Suppressor macrophage treated with lipopolysaccharide for 4 hours (primary cell): Measurements from ENCODE around the gene DLG4.

Experiments
- DNase-seq: peaks from one replicate; pipeline ENCODE4 v3.0.0-alpha.2; 2020

Gene DLG4

DNA sequence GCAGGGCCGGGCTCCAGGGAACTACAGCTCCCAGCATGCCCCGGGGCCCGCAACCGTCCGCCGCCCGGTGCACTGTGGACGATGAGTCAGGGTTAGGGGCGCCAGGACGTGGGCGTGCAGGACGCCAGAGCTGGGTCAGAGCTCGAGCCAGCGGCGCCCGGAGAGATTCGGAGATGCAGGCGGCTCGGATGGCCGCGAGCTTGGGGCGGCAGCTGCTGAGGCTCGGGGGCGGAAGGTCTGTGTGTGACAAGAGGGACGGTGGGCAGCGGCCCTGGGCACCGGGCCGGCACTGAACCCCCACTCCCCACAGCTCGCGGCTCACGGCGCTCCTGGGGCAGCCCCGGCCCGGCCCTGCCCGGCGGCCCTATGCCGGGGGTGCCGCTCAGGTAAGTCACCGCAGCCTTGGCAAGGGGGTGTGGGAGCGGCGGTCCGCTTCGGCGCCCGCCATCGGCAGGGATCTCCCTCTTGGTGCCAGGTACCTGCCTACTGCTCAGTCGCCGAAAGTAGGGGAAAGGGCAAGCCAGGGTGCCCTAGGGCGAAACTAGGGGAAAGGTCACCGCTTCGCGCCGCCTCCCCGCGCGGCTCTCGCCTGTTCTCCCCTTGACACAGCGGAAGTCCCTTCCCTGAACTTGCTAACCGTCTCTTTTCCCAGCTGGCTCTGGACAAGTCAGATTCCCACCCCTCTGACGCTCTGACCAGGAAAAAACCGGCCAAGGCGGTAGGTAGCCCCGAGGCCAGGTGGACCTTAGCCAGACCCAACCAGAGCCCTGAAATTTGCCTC lies at the start of gene DLG4, which contains the start of gene ACADVL:
Gene DLG4 (minus strand): TSS at position 25 of the 781 bp plus-strand sequence.
Gene ACADVL (plus strand): TSS at position 127 of the 781 bp plus-strand sequence. CDS start 47 bp downstream, at position 174.
- peak; percentile 89 for DNase-seq

DNA sequence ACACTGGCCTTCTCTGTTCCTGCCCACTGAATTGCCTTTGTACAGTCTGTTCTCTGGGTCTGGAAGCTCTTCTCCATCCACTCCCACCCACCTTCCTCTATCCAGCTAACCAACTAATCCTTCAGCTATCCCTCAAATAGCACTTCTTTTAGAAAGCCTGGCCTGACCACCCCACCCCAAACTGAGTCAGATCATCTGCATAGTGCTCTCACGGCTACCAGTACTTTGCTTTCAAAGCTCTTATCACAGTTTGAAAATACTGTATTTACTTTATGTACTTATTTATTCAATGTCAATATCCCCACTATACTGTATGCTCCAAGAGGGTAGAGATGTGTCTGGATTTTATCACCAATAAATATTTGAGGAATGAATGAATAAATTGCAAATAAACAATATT lies 47.1 kb upstream of the DLG4 start:
- DNase-seq: no peak

DNA sequence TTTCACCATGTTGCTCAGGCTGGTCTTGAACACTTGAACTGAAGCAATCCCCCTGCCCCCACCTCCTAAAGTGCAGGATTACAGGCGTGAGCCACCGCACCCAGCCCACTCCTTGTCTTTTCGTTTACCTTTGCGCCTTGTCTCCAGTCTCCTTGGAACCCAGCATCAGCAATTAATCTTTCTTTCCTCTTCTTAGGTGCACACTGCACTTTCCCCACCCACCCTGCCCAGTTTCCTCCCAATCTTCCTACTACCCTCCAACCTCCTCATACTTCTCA lies 44.1 kb upstream of the DLG4 start:
- DNase-seq: no peak

DNA sequence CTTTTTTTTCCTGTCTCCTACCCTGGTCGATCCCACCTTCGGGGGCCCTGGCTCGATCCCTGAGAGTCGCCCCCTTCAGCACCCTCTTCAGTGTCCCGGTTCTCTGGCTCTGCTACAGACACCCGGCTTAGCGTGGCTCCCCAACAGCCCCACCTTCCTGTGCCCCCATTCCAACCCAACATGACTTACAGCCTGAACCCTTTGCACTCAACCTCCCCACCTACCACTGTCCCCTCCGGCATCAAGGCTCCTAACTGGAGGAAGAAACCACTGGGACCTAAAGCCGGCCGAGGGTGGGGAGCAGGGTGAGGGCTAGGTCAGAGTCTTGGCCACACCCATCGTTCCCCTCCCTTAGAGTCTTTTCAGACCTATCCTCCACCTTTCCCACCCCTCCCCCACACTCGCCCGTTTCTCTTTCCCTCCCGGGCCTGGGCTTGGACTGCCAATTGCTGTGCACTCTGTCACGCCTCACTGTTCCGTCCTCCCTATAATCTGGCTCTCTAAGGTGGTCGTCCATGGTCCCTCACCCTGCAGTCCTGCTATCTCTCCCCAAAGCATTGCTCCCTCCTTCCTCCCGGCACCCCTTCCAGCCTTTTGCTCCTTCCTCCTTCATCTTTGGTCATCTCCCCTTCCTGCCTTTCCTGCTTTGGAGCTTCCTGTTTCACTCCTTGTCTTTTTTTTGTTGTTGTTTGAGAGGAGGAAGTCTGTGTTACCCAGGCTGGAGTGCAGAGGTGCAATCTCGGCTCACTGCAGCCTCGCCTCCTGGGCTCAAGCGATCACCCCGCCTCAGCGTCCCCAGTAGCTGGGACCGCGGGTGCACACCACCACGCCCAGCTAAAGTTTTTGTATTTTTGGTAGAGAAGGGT lies 43.5 kb upstream of the DLG4 start:
- DNase-seq: peak; percentile 47

DNA sequence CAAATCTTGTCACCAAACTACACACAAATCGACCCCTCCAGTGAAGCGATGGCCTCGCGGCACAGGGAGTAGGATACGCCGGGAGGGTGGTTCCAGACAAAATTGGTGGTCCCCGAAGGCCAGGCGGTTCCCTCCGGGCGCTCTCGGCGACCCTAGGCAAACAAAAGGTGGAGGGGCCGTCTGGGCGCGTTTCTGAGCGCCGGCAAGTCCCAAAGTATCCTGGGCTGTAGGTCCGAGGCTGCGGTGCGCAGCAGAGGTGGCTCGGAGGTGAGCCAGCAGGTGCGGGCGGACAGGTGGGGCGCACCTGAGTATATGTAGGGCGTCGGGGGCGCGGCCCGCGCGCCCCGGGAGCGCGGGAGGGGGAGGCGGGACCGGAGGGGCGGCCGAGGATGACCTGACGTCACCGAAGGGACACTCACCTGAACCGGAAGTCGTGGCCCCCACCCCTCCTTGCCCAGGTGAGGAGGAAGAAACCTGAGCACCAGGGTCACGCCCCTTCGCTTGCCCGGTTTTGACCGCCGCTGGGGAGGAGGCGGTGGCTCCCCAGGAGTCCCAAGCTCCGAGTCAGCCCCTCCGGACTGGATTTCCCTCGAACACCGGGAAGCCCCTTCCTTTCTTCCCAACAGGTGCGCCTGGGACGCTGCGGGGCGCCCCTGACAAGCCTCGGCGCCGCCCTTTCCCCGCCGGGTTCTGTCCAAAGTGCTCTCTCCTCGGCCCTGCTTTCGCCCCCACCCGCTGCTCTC lies 42.7 kb upstream of the DLG4 start, which contains the start of gene CLDN7:
Gene CLDN7 (minus strand): TSS at position 287 of the 743 bp plus-strand sequence. CDS start 435 bp downstream, outside the sequence.
- DNase-seq: no peak

DNA sequence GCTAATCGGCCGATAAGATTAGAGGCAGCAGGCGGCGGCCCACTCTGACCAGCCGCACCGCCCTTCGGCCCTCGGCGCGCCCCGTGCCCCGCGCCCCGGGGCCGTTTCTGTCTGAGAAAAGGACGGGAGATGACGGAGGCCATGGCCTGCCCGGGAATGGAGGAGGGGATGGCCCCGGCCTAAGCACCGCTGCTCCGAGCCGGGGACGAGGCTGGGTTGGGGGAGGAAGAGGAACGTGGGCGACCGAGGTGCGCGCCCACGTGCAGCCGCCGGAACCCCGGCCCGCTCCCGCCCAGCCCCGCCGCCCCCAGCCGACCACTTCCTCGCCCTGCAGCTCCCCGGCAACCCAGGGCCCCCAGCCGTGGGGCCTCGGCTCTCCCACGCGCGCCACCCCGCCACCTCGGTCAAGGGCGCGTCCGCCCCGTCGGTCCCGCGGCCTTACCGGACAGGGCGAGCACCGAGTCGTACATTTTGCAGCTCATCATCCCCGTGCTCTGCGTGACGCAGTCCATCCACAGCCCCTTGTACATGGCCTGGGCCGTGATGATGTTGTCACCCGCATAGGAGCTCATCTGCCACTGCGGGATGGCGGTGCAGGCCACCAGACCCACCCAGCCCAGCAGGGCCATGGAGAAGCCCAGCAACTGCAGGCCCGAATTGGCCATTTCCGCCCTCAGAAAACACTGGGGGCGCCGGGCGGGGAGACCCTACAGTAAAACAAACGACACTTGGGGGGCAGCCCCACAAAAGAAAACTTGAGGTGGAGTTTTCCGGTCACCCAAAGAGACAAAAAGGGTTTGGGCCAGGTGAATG lies 41.9 kb upstream of the DLG4 start:
- no peak for DNase-seq

DNA sequence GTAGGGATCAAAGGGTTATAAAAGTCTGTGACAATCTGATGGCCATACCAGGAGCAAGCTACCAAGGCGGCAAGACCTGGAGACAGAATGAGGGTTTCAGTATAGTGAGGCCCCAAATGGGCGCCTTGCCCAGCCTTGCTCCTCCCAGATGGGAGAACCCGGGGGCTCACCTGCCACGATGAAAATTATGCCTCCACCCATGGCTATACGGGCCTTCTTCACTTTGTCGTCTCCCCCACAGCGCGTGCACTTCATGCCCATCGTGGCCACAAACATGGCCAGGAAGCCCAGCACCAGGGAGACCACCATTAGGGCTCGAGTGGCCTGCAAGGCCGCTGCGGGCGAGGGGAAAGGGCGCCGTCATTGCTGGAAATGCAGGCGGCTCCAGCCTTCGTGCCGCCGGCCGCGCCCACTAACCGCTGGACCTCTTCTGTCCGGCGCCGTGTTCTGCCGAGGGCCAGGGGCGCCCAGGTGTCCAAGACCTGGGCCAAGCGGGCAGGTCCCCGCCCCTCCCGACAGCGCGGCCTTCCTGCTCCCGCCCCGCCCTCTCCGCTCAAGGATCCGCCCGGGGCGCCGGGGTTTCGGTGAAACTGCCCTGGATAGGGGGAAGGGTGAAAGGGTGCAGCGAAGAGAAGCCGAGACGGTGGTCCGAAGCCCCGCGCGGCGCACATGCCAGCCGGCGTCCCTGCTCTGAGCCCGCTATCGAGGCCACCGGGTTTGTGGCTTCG lies 41.2 kb upstream of the DLG4 start:
- no peak for DNase-seq

DNA sequence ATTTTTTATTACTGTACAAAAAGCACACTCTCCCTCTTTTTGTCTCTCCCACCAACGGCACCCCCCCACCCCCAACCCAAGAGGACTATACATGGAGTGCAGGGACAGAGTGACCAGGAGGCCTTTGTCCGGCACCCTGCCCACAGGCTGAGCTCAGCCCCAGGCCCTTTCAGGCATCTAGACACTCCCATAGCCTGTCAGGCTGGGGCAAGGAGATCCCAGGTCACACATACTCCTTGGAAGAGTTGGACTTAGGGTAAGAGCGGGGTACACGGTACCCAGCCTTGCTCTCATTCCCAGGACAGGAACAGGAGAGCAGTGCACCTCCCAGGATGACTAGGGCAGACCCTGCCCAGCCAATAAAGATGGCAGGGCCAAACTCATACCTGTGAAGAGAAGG lies 40.5 kb upstream of the DLG4 start:
- DNase-seq: no peak

DNA sequence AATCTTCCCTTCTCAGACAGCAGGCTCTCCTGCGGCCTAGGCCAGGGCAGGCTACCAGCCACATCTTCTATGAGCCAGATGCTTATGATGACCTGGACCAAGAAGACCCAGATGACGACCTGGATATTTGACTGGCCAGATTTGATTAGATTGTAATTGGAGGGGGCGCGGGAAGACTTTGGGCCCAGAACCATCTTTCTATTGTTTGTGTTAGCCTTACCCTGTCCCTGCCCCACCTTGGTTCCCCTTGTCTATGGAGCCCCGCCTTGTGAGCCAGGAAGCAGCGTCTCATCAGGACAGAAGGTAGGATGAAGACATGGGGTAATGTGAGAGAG lies 39.9 kb upstream of the DLG4 start:
- DNase-seq: no peak

DNA sequence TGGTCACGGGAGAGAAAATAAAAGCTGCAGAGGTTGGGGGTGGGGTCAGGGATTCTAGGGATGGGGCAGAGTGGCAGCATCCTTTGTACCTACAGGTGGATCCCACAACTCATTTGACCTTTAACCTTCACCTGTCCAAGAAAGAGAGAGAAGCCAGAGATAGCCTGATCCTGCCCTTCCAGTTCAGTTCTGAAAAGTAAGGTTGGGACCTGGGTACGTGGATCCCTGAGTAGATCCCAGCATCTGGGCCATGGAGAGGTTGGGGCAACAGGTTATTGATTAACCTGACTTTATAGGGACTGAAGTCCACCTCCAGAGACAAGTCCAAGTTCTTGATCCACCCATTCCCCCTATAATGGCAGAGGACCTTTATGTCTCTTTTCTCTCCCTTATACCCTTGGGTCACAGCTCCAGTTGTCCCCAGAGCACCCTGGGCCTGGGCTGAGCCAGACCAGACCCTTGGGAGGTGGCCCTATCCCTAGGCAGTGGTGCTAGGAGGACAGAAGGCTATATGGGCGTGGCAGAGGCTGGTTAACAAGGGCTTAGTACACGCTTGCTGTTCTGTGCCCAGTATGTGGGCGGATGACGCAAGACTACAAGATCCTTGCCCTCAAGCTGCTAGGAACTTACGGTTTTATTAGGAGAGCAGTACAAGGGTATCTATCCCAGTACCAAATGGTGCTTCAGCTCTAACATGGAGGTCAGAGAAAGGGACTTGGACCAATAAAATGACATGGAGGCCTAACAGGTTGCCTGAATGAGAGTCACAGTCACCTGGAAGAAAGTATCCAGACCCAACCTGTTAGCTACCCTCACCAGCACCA lies 39.3 kb upstream of the DLG4 start:
- peak; percentile 86 for DNase-seq

DNA sequence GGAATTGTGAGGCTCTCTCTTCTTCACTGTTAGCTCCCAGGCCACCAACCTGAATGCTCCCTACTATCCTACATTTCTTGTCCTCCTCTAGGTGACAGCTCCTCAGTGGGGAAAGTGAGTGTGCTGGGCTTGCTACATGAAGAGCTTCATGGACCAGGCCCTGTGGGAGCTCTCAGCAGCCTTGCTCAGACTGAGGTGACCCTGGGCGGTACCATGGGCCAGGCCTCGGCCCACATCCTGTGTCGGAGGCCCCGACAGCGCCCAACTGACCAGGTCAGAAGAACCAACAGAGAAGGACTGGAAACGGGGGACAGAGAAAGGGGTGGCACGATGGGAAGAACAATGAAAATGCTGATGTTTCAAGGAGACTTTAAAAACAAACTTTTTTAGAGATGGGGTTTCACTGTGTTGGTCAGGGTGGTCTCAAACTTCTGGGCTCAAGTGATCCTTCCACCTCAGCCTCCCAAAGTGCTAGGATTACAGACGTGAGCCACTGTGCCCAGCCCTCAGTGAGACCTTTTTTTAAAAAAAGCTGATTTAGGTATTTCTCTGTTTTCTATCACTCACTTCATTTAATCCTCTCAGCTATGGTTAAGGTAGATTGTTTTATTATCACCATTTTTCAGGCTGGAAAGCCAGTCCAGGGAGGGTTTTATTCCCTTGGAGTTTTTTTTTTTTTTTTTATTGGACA lies 37.3 kb upstream of the DLG4 start:
- no peak for DNase-seq

DNA sequence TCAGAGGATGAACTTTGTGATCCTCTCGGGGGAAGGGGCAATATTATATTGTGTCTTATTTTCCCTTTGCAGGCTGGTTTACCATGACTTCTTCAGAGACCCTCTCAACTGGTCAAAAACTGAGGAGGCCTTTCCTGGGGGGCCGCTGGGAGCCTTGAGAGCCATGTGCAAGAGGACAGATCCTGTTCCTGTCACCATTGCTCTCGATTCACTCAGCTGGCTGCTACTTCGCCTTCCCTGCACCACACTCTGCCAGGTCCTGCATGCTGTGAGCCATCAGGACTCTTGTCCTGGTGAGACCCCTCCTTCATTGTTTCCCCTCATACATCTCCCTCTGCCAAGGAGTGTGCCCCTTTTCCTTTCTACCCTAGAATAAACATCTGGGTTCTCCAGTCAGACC lies 34.9 kb upstream of the DLG4 start:
- no peak for DNase-seq

DNA sequence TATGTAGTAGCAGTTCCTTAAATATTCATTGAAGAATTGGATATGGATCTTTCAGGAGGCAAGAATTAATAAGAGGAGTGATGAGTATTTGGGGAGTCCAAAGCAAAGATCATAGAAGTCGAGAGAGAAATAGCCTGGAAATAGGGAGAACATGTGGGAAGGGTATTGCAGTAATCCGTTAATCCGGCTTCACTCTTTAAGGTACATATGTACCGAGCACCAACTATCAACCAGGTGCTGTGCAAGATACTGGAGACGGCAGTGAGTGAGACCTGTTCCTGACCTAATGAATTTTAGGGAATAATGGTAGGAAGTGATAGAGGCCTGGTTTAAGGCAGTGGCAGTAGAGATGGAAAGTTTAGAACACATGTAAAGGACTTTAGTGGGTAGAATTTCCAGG lies 33.4 kb upstream of the DLG4 start:
- no peak for DNase-seq

DNA sequence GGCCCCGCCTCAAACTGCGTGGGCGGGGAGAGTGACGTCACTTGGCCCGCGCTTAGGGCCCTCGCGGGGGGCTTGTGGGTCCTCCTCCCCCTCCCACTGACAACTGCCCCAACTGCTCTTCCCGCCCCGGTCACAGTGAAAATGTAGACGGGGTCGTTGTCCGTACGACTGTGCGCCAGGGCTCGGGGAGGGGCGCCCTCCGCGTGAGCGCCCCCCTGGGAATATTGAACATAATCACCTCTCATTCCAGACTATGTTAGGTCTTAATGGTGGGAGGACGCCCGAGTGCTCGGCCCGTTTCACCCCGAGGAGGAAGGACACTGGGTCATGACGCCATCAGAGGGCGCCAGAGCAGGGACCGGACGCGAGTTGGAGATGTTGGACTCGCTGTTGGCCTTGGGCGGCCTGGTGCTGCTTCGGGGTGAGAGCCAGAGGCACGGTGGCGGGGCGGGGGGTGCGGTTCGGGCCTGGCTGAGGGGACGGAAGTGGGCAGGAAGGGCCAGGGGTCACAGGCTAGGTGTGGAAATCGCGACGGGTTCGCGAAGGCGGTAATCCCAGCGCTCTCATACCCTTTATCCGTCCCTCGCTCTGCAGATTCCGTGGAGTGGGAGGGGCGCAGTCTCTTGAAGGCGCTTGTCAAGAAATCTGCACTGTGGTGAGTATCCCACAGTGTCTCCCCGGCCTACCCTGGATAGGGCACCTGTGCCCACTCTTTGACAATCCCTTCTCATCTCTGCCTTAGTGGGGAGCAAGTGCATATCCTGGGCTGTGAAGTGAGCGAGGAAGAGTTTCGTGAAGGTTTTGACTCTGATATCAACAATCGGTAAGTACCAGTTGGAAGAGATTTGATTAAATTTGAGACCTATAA lies 32.8 kb upstream of the DLG4 start, which contains the start of gene ELP5:
Gene ELP5 (plus strand): TSS at position 40 of the 868 bp plus-strand sequence. CDS start 336 bp downstream, at position 376.
- peak; percentile 94 for DNase-seq

DNA sequence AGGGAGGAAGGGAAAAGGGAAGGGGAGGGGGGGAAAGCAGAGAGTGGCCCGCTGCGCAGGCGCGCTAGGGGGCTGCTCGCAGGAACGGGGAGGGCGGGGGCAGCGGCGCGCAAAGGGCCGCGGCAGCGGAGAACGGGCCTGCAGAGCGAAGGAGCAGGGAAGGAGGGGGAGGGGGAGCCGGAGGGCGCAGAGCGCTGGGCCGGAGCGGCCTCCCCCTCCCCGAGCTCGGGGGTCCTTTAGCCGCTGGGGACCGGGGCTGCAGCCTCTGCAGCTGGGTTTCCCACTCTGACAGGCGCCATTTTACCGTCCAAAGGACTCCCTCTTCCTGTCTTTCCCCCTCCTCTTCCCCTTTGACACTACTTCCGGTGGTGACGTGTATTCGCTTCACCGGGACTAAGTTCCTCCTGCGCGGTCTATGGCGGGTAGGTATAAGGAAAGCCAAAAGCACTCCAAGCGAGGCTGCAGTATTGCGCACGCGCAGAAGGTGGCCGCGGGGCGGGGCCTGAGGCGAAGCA lies 32.1 kb upstream of the DLG4 start, which contains the start of gene CTDNEP1:
Gene CTDNEP1 (minus strand): TSS at position 74 of the 515 bp plus-strand sequence. CDS start 438 bp downstream, outside the sequence.
- peak; percentile 100 for DNase-seq

DNA sequence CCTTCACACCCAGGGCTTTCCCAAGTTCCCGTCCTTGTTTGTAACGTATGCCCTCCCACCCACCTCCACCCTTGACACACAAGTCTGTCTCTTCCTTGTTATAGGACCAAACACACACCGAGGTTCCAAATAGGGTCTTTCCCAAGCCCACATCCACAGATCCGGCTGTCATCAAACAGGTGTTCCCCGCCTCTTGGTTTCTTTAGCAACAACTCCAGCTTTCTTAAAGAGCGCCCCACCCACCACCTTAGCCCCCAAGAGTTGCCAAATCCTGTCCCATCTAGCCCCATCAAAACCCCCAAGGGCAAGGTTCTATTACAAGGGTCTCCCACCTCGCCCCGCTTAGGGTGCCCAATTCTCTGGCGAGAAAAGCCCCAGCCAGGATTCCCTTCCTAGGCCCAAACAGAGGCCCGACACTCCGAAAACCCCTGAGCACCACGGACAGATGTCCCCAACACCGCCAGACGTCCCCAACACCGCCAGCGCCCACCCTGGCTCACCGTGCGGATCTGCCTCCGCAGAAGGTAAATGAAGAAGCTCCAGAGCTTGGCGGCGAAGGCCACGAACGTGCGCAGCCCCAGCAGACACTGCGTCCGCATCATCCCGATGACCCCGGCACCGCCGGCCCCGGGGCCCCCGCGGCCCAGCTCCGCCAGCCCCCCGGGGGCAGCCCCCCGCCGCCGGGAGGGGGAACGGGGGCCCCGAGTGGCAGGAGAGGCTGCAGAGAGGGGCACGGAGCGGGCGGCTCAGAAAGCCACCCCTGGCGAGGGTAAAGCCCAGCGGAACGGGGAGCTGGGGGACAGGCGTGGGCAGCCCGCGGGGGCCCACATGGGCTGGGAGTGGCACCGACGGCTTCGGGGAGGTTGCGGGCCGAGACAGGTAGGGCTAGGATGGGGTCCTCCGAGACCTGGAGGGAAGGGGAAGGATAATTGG lies 31.3 kb upstream of the DLG4 start:
- peak; percentile 34 for DNase-seq

DNA sequence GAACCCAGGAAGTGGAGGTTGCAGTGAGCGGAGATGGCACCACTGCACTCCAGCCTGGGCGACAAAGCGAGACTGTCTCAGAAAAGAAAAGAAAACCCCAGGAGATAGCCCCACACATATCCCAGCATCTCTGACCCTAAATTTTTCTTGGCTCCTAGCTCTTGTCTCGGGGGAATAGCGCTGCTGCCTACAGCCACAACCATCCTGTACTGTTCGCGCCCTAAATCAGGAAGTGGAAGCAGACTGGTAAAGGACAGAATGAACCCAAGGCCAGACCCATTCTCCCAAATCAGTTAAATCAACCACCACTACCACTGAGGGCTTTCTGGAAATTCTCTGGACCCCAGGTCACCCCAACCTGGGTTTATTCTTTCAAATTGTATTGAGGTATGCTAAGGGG lies 30.2 kb upstream of the DLG4 start:
- DNase-seq: peak; percentile 43

DNA sequence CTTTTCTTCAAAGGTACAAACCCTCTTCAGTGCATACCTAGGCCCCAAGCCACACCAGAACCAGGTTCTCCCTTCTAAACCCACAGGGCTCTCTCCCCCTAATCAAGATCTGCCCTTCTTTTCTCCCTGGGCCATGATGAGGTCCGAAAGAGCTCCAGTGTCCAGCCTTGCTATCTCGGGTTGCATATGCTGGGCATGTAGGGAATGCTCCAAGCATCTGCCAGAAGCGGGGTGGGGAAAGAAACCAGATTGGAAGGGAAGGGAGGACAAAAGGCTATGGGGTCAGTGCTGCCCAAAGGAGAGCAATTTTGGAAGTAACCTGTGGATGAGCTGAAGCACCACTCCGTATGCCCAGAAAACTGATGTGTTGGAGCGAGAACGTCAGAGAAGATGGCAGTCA lies 29.6 kb upstream of the DLG4 start:
- DNase-seq: no peak
